Left renal cortex interstitium (tissue), 4 donors: ENCODE measurements around the gene TAF1B. TPM values are rescaled to one million over a fixed set of nuclear protein-coding genes. Genes with fewer than 3 reads are reported as not detected.

Source experiments
- DNase-seq, 4 donors: peaks; one replicate each; pipeline ENCODE4 v3.0.0-alpha.2; 2013; ENCODE audit warnings: low read depth in 4 of 4, low spot score in 2 of 4, missing footprints in 1 of 4
- polyA plus RNA-seq, 4 donors: library from polyadenylated mRNA; unstranded; fragments of 120-200 nt; gene quantifications; one replicate each; pipeline ENCODE4 v1.2.1, GENCODE V29; 2013; ENCODE audit not compliant: insufficient read length in 4 of 4

Gene TAF1B
- polyA plus RNA-seq, 4 donors = 25.5 to 30.3 (median 28.5) TPM

DNA sequence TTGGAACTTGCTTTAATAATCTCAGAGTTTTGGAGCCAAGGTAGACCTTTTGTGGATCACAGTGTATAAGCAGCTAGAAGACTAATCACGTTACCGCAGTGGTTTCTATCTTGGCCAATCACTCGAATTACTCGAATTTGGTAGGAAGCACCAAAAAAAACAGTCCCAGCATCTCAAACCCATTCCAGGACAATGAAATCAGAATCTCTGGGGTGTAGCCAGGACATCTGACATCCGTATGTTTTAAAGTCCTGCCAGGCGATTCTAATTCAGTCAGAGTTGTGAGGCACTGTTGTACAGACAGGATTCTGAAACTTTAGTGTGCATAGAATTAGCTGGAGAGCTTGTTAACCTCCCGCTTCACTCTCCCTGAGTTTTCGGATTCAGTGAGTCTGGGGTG is 139.0 kb downstream of the TAF1B start:
- no peak for DNase-seq

DNA sequence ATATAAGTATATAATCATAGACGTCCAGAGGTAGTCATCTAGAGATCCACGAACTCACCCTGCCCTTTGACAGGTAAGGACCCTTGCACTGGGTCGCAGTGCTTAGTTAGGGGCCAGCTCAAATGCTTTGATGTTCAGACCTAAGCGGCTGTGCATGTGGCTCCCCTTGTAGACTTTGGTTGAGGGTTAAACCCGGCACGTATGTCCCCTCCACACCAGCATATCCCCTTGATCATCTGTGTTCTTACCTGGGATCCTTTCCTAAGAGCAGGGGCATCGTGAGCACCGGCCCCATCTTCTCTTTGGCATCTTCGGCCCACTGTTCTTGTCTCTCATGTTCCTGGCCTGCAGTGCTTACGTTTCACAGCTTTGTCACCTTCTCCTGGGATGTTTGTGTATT is 139.6 kb downstream of the TAF1B start:
- DNase-seq = no peak

DNA sequence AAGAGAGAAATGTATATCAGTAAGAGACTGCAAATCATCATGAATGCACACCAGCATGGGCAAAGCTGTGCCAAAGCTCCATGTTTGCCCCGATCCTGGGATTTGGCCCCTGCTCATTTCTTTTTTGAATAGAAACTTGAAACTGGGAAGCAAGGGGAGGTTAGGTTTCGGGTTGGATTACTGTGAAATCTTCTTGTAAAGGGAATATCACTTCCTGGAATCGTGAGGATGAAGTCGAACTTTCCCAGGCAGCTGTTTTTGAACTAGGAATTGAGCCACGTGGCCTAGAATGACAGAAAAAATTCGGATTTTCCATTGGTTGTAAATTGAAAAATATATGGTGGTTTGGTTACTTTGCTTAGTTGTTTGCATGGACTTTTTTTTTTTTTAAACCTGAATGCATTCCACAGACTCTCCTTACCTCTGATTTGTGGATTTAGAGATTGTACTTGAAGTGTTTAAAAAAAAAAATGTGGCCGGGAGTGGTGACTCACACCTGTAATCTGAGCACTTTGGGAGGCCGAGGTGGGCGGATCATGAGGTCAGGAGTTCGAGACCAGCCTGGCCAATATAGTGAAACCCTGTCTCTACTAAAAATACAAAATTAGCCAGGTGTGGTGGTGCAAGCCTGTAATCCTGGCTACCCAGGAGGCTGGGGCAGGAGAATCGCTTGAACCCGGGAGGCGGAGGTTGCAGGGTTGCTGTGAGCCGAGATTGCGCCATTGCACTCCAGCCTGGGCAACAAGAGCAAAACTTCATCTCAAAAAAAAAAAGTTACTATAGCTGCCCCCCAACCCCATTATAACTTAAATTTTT is 140.3 kb downstream of the TAF1B start:
- DNase-seq = no peak

Other genes starting within 250 kb of the TAF1B start
- gene YWHAQ, start 212.5 kb upstream of the TAF1B start, polyA plus RNA-seq = 100 to 1,000 TPM; 349 to 445 (median 409) TPM
- 1 to 10 TPM; 3.7 to 7.3 (median 5.9) TPM for gene GRHL1, start 108.2 kb downstream of the TAF1B start, polyA plus RNA-seq
- 10 to 100 TPM; 21.7 to 25.7 (median 23.3) TPM for gene KLF11, start 200.1 kb downstream of the TAF1B start, polyA plus RNA-seq
- 100 to 1,000 TPM in 3 of 4 donors, 10 to 100 TPM in 1; 94.7 to 121 (median 103) TPM for gene CYS1, start 236.9 kb downstream of the TAF1B start, polyA plus RNA-seq